HG02571 (cell line): ENCODE measurements around the gene MAP2.

Experiments
- ATAC-seq: cut with Tn5 transposase; IDR thresholded peaks from one replicate; pipeline ENCODE4 v1.9.1; 2021; ENCODE audit warnings: mild to moderate bottlenecking, moderate library complexity; ENCODE audit not compliant: unreplicated experiment

The MAP2 gene

DNA sequence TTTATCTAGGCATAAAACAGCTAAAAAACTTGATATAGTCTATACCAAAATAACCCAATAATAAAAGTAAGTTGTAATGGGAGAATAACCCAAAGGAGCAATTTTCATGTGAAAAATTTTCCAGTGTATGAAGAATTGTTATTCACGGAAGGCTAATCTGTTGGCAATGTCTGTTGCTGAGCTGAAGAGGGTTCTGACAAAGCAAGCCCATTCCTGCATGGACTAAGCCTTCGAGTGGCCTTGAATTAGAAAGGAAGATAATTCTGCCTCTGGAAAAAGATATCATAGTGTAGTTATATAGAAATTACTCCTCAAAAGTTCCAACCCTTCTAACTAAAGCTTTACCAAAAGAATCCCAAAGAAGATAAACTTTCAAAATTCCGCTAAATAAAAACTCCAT is 101.5 kb downstream of the MAP2 start:
- no peak for ATAC-seq

GRCh38 chr2:209525834-209526281 is 102.0 kb downstream of the MAP2 start:
- ATAC-seq, result no peak

DNA sequence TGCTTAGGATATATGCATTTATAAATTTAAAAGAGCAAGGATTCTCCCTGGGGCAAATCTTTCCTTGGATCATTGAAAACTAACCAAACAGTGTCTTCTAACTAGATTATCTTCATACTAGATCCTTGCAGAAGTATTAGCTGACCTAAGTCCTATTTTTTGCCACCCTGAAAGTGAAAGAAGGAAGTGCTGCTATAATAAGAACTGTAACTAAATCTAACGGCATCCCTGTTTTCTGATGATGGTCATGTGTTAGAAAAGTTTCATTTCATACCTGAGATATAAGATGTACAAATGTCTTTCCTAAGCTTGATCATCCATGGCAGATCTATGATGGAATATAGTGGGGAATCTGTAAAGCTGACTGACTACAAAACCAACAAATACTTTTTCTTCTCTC is 102.7 kb downstream of the MAP2 start:
- no peak for ATAC-seq

GRCh38 chr2:209529579-209529978 is 105.7 kb downstream of the MAP2 start:
- no peak for ATAC-seq

DNA sequence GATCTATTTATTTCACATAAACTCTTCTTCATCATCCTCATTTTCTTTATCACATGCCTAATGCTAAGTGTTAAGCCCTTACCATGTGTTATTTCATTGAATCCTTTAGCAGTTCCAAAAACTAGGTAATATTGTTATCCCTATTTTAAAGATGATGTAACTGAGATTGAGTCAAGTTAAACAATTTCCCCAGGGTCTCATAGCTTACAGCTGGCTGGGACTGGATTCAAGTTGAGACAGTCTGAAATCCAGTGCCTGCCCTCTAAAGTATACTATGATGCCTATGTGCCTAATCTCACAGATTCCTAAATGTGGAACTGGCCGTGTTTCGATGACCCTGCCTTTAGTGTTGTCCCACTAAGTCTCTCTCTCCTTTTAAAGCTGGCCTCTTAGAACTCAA is 108.5 kb downstream of the MAP2 start:
- ATAC-seq, result no peak

- no peak for ATAC-seq
These were observed 109.5 kb downstream of the MAP2 start for GRCh38 chr2:209533391-209533790.

GRCh38 chr2:209534228-209534627 is 110.4 kb downstream of the MAP2 start:
- ATAC-seq, result no peak

DNA sequence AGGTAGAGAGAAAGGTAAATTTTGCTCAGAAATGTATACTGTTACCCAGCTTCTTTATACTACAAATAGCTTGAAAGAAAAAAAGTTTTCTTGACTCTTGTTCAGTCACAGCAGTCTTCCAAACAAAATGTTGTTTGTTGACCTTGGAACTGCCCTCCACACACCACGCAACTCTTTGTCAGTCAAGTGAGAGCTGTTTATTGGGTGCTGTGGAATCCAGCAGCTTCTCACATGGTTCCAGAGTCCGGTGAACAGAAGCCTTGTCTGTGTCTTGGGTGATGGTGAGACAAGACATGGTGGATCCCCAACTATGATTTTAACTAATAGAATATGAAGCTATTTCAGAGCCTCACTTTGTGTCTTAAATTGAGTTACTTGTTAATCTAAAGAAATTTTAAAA is 112.5 kb downstream of the MAP2 start:
- no peak for ATAC-seq

- no peak for ATAC-seq
These were observed 123.9 kb downstream of the MAP2 start for GRCh38 chr2:209547726-209548125.

- no peak for ATAC-seq
These were observed 125.7 kb downstream of the MAP2 start for GRCh38 chr2:209549589-209549988.

- ATAC-seq, result no peak
These were observed 130.1 kb downstream of the MAP2 start for GRCh38 chr2:209553913-209554312.

DNA sequence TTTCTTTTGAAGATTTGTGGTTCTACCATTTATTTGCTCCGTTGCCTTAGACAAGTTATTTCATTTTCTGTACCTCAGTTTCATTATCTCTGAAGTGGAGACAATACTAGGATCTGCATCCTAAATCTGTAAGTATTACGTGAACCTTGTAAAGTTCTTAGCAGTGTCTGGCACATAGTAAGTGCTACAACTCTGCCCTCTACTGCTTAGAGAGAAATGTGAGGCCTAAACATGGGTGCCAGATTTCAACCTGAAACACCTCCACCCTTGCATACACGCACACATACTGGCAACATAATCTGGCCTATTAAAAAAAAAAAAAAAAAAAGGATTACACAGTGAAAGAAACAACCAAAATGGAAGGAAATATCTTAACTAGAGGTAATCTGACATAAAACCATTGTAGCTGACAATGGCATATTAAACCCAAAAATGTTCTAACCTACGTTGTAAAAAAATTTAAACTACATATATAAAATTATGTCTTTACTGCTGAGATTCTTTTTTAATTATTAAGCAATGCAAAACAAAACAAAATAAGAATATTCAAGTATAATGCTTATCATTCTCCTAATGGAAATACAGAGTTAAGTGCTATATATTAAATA is 132.6 kb downstream of the MAP2 start:
- ATAC-seq, result no peak

DNA sequence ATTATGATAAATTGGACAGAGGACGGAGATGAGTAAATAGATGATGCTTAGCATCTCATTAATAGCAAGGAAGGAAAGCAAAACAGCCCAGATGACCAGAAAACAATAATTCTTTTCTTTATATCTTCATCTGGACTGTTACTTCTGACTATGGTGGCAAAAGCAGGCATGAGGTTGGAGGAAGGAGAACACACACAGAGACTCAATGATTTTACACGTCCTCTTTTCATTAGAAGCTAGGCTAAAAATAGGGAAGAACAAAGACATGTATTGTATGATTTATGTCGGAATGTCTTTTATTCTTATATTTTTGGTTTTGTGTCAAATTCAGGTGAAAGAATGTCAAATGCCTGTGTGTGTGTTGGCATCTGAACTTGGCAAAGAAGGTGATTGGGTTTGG is 137.1 kb downstream of the MAP2 start:
- no peak for ATAC-seq

GRCh38 chr2:209563453-209563852 is 139.6 kb downstream of the MAP2 start:
- ATAC-seq, result no peak

DNA sequence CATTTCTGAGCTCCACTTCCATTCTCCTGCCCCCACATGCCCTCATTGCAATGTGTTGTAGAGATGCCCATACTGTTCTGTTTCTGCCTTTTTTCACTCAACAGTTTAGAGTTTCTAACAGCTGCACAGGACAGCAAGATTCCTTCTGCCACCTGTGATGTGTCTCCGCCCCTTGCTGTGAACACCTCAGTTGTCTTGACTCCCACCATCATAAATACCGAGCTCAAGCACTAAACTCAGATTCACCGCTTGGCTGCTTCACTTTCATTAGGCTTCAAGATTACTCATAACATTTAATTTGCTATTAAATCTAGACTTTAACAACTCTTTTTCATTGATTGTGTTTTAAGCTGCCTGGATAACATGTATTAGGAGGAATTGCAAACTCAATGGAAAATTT is 141.0 kb downstream of the MAP2 start:
- ATAC-seq, result no peak

DNA sequence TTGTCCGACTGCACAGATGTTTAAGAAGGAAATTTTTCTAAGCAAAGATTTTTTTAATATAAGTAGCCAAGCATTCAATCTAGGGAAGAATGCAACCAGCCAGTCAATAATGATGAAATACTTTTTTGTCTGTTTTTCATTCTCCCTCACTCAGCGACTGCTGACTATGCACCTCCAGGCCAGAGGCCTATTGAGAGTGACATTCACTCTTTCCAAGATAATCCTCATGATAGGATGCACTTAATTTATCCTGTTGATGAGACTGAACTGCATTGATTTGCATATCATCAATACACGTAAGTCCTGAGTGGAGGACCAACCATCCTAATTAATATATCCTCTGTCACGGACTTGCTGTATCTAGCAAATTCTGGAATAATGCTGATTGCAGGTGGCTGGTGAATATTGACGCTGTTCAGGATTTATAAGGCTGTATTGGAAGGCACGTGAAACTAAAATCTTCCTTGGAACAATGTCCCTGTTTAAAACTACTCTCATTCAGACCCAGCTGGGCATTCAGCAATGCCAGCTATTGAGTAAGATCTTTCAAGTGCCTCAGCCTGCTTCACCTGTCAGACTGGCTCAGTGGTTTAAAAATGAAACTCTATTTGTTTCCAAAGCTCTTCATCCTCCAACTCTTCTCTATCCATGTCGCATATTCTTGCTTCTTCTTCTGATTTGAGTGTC is 142.2 kb downstream of the MAP2 start:
- no peak for ATAC-seq

GRCh38 chr2:209570194-209570593 is 146.3 kb downstream of the MAP2 start:
- ATAC-seq, result no peak

GRCh38 chr2:209574515-209574914 is 150.7 kb downstream of the MAP2 start:
- ATAC-seq, result no peak

DNA sequence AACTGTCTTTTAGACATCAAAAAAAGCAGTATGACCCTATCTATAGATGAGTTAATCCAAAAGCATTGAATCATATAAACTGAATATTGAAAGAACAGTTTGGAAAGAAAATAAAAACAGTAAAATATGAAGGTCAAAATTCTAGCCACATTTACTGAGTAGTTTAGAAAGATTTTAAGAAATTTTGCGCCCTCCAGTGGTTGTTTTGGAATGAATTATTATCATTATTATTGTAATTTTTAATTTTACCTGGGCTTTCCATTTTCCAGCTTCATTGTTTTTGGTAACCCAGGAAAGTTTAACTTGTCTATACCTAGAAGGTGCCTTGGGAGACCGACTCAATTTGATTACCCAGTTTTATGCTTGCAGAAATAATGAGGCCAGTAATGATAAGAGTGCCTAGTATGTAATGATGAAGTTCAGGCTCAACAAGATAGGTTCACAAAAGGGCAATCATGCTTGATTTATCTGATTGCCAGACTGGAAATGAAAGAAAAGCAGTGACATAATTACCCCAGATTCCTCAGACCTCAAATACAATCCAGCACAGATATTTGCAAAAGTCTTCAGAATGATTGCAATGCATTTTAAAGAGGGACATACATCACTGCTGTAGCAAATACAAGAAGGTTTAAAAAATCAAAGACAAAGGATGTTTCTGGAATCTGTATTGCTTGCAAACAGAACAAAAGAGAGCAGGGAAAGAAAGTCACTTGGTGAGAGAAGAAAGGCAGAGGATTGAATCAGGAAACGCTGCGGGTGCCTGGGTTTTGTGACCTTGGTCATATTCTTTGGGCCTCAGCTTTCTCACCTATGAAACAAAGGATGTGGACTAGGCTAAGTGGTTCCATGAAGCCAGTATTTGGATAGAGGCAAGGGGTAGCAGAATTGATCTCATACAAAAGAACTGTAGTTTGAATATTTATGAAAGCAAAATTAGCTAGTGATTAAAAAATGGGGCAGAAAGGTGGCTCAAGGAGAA is 153.8 kb downstream of the MAP2 start:
- no peak for ATAC-seq

DNA sequence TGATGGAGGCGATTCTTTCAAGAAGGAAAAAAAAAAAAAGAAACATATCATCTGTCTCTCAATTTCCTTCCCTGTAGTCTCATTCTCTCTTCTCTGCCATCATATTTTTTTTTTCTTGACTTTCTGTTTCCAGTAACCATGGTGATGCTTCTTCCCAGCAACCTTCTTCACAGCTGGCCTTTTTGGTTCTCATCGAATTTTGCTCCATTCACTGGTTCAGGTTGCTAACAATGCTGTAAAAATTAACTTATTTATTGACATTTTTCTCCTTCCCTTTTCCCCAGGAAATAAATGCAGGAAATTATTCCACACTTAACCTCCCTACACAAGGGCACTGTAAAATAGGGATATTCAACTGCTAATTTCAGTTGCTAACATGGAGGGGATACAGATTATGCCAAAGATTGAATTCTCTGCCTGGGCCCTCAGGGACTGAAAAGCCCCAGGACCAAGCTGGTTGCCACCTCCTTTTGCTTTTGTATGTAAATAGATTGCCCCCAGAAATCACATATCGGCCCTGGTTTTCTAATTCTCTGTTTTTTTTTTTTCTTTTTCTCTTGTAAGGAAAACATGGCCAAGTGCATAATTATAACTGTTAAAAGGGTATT is 154.7 kb downstream of the MAP2 start:
- ATAC-seq, result no peak

DNA sequence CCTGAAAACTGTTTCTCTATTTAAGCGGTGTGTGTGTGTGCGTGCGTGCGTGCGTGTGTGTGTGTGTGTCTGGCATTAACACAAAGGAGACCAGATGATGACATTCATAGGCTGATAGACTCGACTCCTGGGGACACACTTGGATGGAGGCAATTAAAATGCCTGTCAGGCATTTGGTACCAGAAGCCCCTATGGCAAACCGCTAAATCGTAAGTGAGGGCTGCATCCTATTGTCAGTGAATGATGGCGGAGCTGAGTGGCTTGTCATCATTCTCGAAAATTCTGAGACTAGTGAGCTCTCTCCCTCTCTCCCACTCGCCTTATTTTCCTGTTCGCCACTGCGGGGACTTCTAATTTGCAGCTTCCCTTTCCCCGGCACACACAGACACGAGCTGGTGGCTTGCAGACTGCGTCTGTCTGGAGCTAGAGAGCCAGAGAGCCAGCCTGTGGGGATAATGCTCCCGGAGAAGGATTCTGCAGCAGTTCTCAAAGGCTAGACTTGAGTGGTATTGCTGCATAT is 155.4 kb downstream of the MAP2 start:
- no peak for ATAC-seq
